Measurements from ENCODE around the gene MPV17L.
"Not testable (repeated sequence)": the region's sequence is repeated elsewhere in the genome, so short reads cannot be mapped to it uniquely, and the experiment has no call there.

Gene MPV17L

DNA sequence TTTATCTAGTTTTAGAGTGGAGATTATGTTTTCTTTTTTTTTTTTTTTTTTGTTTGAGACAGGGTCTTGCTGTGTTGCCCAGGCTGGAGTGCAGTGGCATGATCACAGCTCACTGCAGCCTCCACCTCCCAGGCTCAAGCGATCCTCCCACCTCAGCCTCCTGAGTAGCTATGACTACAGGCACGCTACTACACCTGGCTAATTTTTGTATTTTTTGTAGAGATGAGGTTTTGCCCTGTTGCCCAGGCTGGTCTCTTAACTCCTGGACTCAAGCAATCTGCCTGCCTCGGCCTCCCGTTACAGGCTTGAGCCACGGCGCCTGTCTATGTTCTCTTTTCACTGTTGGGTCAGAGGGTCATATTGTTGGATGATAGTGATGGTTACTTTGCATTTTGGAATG is 4.8 kb downstream of the MPV17L start:
- H4K91ac ChIP-seq (ENCODE audit: low read length); H2BK15ac ChIP-seq (ENCODE audit: low read depth, poor library complexity, severe bottlenecking); H3K4me2 ChIP-seq (ENCODE audit: low read length, poor library complexity, severe bottlenecking); H3K18ac ChIP-seq (ENCODE audit: low read depth in 1 of 2, low read length in 2 of 2); H2AK5ac ChIP-seq (ENCODE audit: low read length, severe bottlenecking); H2AFZ ChIP-seq (ENCODE audit: low read depth, low read length); H3K4me1 ChIP-seq (ENCODE audit: control insufficient read depth, insufficient read depth, low read depth, low read length); H3K4ac ChIP-seq (ENCODE audit: low read depth in 1 of 2, low read length in 2 of 2); H3K23ac ChIP-seq (ENCODE audit: low read length in 2 of 2); H2BK120ac ChIP-seq (ENCODE audit: low read depth, low read length); H3K27ac ChIP-seq (ENCODE audit: low read length, poor library complexity, severe bottlenecking); H3K9ac ChIP-seq (ENCODE audit: low read length); H3K36me3 ChIP-seq (ENCODE audit: control insufficient read depth in 1 of 2, insufficient read depth in 2 of 2, low read depth in 1 of 2, low read length in 2 of 2); H2BK5ac ChIP-seq (ENCODE audit: low read depth, low read length, poor library complexity, severe bottlenecking); H3K27me3 ChIP-seq (ENCODE audit: control insufficient read depth in 1 of 2, insufficient read depth in 1 of 2, low read length in 2 of 2); H3K4me3 ChIP-seq (ENCODE audit: insufficient read depth in 1 of 2, low read depth in 1 of 2, low read length in 2 of 2); H2BK12ac ChIP-seq (ENCODE audit: low read length in 2 of 2); H3K9me3 ChIP-seq (ENCODE audit: control insufficient read depth, low read length); DNase-seq; H3K14ac ChIP-seq (ENCODE audit: low read length in 2 of 2); H3K79me1 ChIP-seq (replicated peaks; ENCODE audit: low read length, poor library complexity, severe bottlenecking); H4K8ac ChIP-seq (ENCODE audit: low read length): not testable (repeated sequence)
- WGBS = 96% methylated on average over 5 of the region's 6 CpGs

DNA sequence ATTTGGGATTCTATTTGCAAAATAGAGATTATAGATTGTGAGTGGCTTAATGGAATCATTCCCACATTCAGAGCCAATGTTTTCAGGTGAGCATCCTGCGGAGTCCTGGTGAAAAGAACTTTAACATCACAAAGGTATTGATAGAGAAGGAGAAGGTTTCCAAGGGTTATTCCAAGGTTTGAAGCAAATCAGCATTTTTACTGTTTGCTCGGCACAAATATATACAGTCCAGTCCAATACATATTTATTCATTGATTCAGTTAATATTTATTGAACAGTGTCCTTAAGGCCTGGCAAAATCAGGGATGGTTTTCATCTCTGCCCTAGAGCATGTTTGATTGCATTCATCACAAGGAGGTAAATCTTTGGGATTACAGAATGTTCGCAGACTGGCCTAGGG is 6.4 kb downstream of the MPV17L start:
- H3K27ac ChIP-seq (ENCODE audit: low read length, poor library complexity, severe bottlenecking) = no peak overlapping the region
- no peak overlapping the region for H4K91ac ChIP-seq (ENCODE audit: low read length)
- H2AK5ac ChIP-seq (ENCODE audit: low read length, severe bottlenecking) = no peak overlapping the region
- no peak overlapping the region for H3K4me2 ChIP-seq (ENCODE audit: low read length, poor library complexity, severe bottlenecking)
- H2BK120ac ChIP-seq (ENCODE audit: low read depth, low read length) = no peak overlapping the region
- H3K79me1 ChIP-seq (replicated peaks; ENCODE audit: low read length, poor library complexity, severe bottlenecking) = no peaks in the 10 kb centered on the region
- no peak overlapping the region for H3K18ac ChIP-seq (ENCODE audit: low read depth in 1 of 2, low read length in 2 of 2)
- peaks cover 0 to 3% of the 10 kb centered on the region in 2 experiments for H3K27me3 ChIP-seq (ENCODE audit: control insufficient read depth in 1 of 2, insufficient read depth in 1 of 2, low read length in 2 of 2)
- H2AFZ ChIP-seq (ENCODE audit: low read depth, low read length) = no peak overlapping the region
- DNase-seq = no peak
- H3K36me3 ChIP-seq (ENCODE audit: control insufficient read depth in 1 of 2, insufficient read depth in 2 of 2, low read depth in 1 of 2, low read length in 2 of 2) = no peaks in the 10 kb centered on the region
- no peak overlapping the region for H2BK5ac ChIP-seq (ENCODE audit: low read depth, low read length, poor library complexity, severe bottlenecking)
- H4K8ac ChIP-seq (ENCODE audit: low read length) = no peak overlapping the region
- H3K23ac ChIP-seq (ENCODE audit: low read length in 2 of 2) = no peak overlapping the region
- no peak overlapping the region for H3K14ac ChIP-seq (ENCODE audit: low read length in 2 of 2)
- H3K9ac ChIP-seq (ENCODE audit: low read length) = no peak overlapping the region
- H3K9me3 ChIP-seq (ENCODE audit: control insufficient read depth, low read length) = no peaks in the 10 kb centered on the region
- no peak overlapping the region for H3K4ac ChIP-seq (ENCODE audit: low read depth in 1 of 2, low read length in 2 of 2)
- no peaks in the 10 kb centered on the region for H3K4me1 ChIP-seq (ENCODE audit: control insufficient read depth, insufficient read depth, low read depth, low read length)
- 100% methylated on average over 1 of the region's 3 CpGs for WGBS
- no peak overlapping the region for H2BK15ac ChIP-seq (ENCODE audit: low read depth, poor library complexity, severe bottlenecking)
- H2BK12ac ChIP-seq (ENCODE audit: low read length in 2 of 2) = no peak overlapping the region
- H3K4me3 ChIP-seq (ENCODE audit: insufficient read depth in 1 of 2, low read depth in 1 of 2, low read length in 2 of 2) = no peak overlapping the region

DNA sequence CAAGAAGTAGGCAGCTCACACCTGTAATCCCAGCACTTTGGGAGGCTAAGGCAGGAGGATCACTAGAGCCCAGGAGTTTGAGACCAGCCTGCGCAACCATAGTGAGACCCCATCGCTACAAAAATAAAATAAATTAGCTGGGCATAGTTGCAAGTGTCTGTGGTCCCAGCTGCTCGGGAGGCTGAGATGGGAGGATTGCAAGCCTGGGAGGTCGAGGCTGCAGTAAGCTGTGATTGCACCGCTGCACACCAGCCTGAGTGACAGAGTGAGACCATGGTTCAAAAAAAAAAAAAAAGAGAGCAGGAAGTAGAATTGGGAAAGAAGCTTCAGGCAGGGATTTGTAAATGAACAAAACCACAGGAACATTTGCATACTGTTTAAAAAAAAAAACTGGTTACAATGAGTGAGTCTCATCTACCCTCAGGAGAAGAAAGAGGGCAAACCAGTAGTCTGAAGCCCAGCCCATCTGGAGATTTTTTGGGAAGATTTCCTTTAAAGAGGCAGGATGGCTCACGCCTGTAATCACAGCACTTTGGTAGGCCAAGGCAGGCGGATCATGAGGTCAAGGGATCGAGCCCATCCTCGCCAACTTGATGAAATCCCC is 7.9 kb downstream of the MPV17L start:
- Histone ChIP-seq H2AFZ (ENCODE audit: low read depth, low read length) (no peak overlapping the region), H2BK15ac (ENCODE audit: low read depth, poor library complexity, severe bottlenecking) (no peak overlapping the region), H3K4me1 (ENCODE audit: control insufficient read depth, insufficient read depth, low read depth, low read length) (no peaks in the 10 kb centered on the region), H3K79me1 (replicated peaks; ENCODE audit: low read length, poor library complexity, severe bottlenecking) (no peaks in the 10 kb centered on the region), H2BK120ac (ENCODE audit: low read depth, low read length) (no peak overlapping the region), H3K23ac (ENCODE audit: low read length in 2 of 2) (no peak overlapping the region), H3K4me2 (ENCODE audit: low read length, poor library complexity, severe bottlenecking) (no peak overlapping the region), H3K27ac (ENCODE audit: low read length, poor library complexity, severe bottlenecking) (no peak overlapping the region), H3K18ac (ENCODE audit: low read depth in 1 of 2, low read length in 2 of 2) (no peak overlapping the region), H3K27me3 (ENCODE audit: control insufficient read depth in 1 of 2, insufficient read depth in 1 of 2, low read length in 2 of 2) (no peaks in the 10 kb centered on the region), H4K8ac (ENCODE audit: low read length) (no peak overlapping the region), H2BK12ac (ENCODE audit: low read length in 2 of 2) (no peak overlapping the region), H4K91ac (ENCODE audit: low read length) (no peak overlapping the region), H3K9ac (ENCODE audit: low read length) (no peak overlapping the region), H3K4ac (ENCODE audit: low read depth in 1 of 2, low read length in 2 of 2) (no peak overlapping the region), H3K9me3 (ENCODE audit: control insufficient read depth, low read length) (no peaks in the 10 kb centered on the region), H2AK5ac (ENCODE audit: low read length, severe bottlenecking) (no peak overlapping the region), H3K36me3 (ENCODE audit: control insufficient read depth in 1 of 2, insufficient read depth in 2 of 2, low read depth in 1 of 2, low read length in 2 of 2) (no peaks in the 10 kb centered on the region), H3K14ac (ENCODE audit: low read length in 2 of 2) (no peak overlapping the region), H3K4me3 (ENCODE audit: insufficient read depth in 1 of 2, low read depth in 1 of 2, low read length in 2 of 2) (no peak overlapping the region), H2BK5ac (ENCODE audit: low read depth, low read length, poor library complexity, severe bottlenecking) (no peak overlapping the region)
- peak; percentile 27 for DNase-seq
- 97% methylated on average over 9 of the region's 9 CpGs for WGBS

- not testable (repeated sequence) for H3K9me3 ChIP-seq (ENCODE audit: control insufficient read depth, low read length); H3K79me1 ChIP-seq (replicated peaks; ENCODE audit: low read length, poor library complexity, severe bottlenecking); H3K18ac ChIP-seq (ENCODE audit: low read depth in 1 of 2, low read length in 2 of 2); H2AFZ ChIP-seq (ENCODE audit: low read depth, low read length); H3K23ac ChIP-seq (ENCODE audit: low read length in 2 of 2); H3K27me3 ChIP-seq (ENCODE audit: control insufficient read depth in 1 of 2, insufficient read depth in 1 of 2, low read length in 2 of 2); H2AK5ac ChIP-seq (ENCODE audit: low read length, severe bottlenecking); H3K4me3 ChIP-seq (ENCODE audit: insufficient read depth in 1 of 2, low read depth in 1 of 2, low read length in 2 of 2); H3K27ac ChIP-seq (ENCODE audit: low read length, poor library complexity, severe bottlenecking); H2BK5ac ChIP-seq (ENCODE audit: low read depth, low read length, poor library complexity, severe bottlenecking); DNase-seq; H2BK15ac ChIP-seq (ENCODE audit: low read depth, poor library complexity, severe bottlenecking); H4K8ac ChIP-seq (ENCODE audit: low read length); H2BK120ac ChIP-seq (ENCODE audit: low read depth, low read length); H3K4me1 ChIP-seq (ENCODE audit: control insufficient read depth, insufficient read depth, low read depth, low read length); H3K4me2 ChIP-seq (ENCODE audit: low read length, poor library complexity, severe bottlenecking); H3K4ac ChIP-seq (ENCODE audit: low read depth in 1 of 2, low read length in 2 of 2); H2BK12ac ChIP-seq (ENCODE audit: low read length in 2 of 2); H3K36me3 ChIP-seq (ENCODE audit: control insufficient read depth in 1 of 2, insufficient read depth in 2 of 2, low read depth in 1 of 2, low read length in 2 of 2); H4K91ac ChIP-seq (ENCODE audit: low read length); H3K9ac ChIP-seq (ENCODE audit: low read length); H3K14ac ChIP-seq (ENCODE audit: low read length in 2 of 2)
- 98% methylated on average over 3 of the region's 3 CpGs for WGBS
Measured at GRCh38 chr16:15404091-15404490, 8.5 kb downstream of the MPV17L start.

Data from mesenchymal stem cell (in vitro differentiated cells and primary cell).